SK-N-SH treated with all-trans-retinoic acid at 6 μM for 48 hours (cell line): ENCODE results near the gene KCNA10.

ENCODE experiments used
- ATAC-seq: fragments of 200-7000 bp; cut with Tn5 transposase; 3 replicates; pipeline ENCODE4 v1.9.1; 2020; ENCODE audit warnings: mild to moderate bottlenecking, moderate library complexity
- ARNTL ChIP-seq: fragments of 450-650 bp; formaldehyde crosslinking; IDR thresholded peaks from 2 replicates; pipeline ENCODE4 v1.5.0; 2020; ENCODE audit warnings: low read depth, mild to moderate bottlenecking, moderate library complexity, borderline replicate concordance
- BACH2 ChIP-seq: fragments of 250-450 bp; sonication (Bioruptor Pico); IDR thresholded peaks from 2 replicates; pipeline ENCODE4 v1.9.0; 2021; ENCODE audit warnings: mild to moderate bottlenecking, borderline replicate concordance
- CREB5 ChIP-seq: fragments of 250-450 bp; sonication (Bioruptor Pico); IDR thresholded peaks from 2 replicates; pipeline ENCODE4 v1.5.1; 2020; ENCODE audit warnings: low read depth, mild to moderate bottlenecking, moderate library complexity
- CSDC2 ChIP-seq: fragments of 250-450 bp; sonication (Bioruptor Pico); IDR thresholded peaks from 2 replicates; pipeline ENCODE4 v1.5.0; 2020; ENCODE audit warnings: mild to moderate bottlenecking, moderate library complexity
- CSRNP3 ChIP-seq: fragments of 250-450 bp; sonication (Bioruptor Pico); IDR thresholded peaks from 2 replicates; pipeline ENCODE4 v1.5.1; 2021; ENCODE audit warnings: mild to moderate bottlenecking, moderate library complexity
- ESRRG ChIP-seq: fragments of 250-450 bp; sonication (Bioruptor Pico); IDR thresholded peaks from 2 replicates; pipeline ENCODE4 v1.6.1; 2021; ENCODE audit warnings: mild to moderate bottlenecking
- GLIS3 ChIP-seq: fragments of 250-450 bp; sonication (Bioruptor Pico); IDR thresholded peaks from 2 replicates; pipeline ENCODE4 v1.5.0; 2020; ENCODE audit warnings: mild to moderate bottlenecking, moderate library complexity
- OSR1 ChIP-seq: fragments of 250-450 bp; sonication (Bioruptor Pico); IDR thresholded peaks from 2 replicates; pipeline ENCODE4 v1.8.0; 2022; ENCODE audit warnings: moderate library complexity, mild to moderate bottlenecking, inconsistent platforms
- PATZ1 ChIP-seq: fragments of 250-450 bp; sonication (Bioruptor Pico); IDR thresholded peaks from 2 replicates; pipeline ENCODE4 v1.8.0; 2020; ENCODE audit warnings: mild to moderate bottlenecking, moderate library complexity, borderline replicate concordance
- POU6F1 ChIP-seq: fragments of 250-450 bp; sonication (Bioruptor Pico); IDR thresholded peaks from 2 replicates; pipeline ENCODE4 v1.8.0; 2021; ENCODE audit warnings: low read depth, mild to moderate bottlenecking, moderate library complexity, borderline replicate concordance
- SNAI2 ChIP-seq: fragments of 250-450 bp; sonication (Bioruptor Pico); IDR thresholded peaks from 2 replicates; pipeline ENCODE4 v1.5.0; 2020; ENCODE audit warnings: mild to moderate bottlenecking, moderate library complexity
- TCF4 ChIP-seq: fragments of 250-450 bp; sonication (Bioruptor Pico); IDR thresholded peaks from 2 replicates; pipeline ENCODE4 v1.8.0; 2021; ENCODE audit warnings: mild to moderate bottlenecking, moderate library complexity, borderline replicate concordance
- TOX ChIP-seq: fragments of 250-450 bp; sonication (Bioruptor Pico); IDR thresholded peaks from 2 replicates; pipeline ENCODE4 v1.8.0; 2021; ENCODE audit warnings: mild to moderate bottlenecking, moderate library complexity, borderline replicate concordance
- TSHZ2 ChIP-seq: fragments of 250-450 bp; sonication (Bioruptor Pico); IDR thresholded peaks from 2 replicates; pipeline ENCODE4 v1.5.0; 2020; ENCODE audit warnings: mild to moderate bottlenecking, moderate library complexity
- ZFP3 ChIP-seq: fragments of 250-450 bp; sonication (Bioruptor Pico); IDR thresholded peaks from 2 replicates; pipeline ENCODE4 v1.5.0; 2020; ENCODE audit warnings: mild to moderate bottlenecking, moderate library complexity
- ZFP30 ChIP-seq: fragments of 450-650 bp; formaldehyde crosslinking; IDR thresholded peaks from 2 replicates; pipeline ENCODE4 v1.5.0; 2022; ENCODE audit warnings: mild to moderate bottlenecking, moderate library complexity
- ZNF565 ChIP-seq: fragments of 450-650 bp; formaldehyde crosslinking; conservative IDR thresholded peaks from 2 replicates; pipeline ENCODE4 v1.5.0; 2020; ENCODE audit warnings: low read depth, mild to moderate bottlenecking, moderate library complexity
- ZNF70 ChIP-seq: fragments of 450-650 bp; formaldehyde crosslinking; IDR thresholded peaks from 2 replicates; pipeline ENCODE4 v1.5.0; 2020; ENCODE audit warnings: mild to moderate bottlenecking, moderate library complexity

KCNA10 gene

GRCh38 chr1:110555807-110556470 is 37.0 kb upstream of the KCNA10 start:
- no peak for TF ChIP-seq TSHZ2 (CRISPR knock-in tag)
- TF ChIP-seq OSR1 (CRISPR knock-in tag) = no peak
- TF ChIP-seq CSDC2 = no peak
- no peak for TF ChIP-seq ZFP30
- TF ChIP-seq ARNTL (CRISPR knock-in tag) = no peak
- TF ChIP-seq POU6F1 = no peak
- TF ChIP-seq CREB5 (CRISPR knock-in tag) = no peak
- TF ChIP-seq ESRRG = no peak
- TF ChIP-seq TOX (CRISPR knock-in tag) = no peak
- no peak for TF ChIP-seq TCF4 (CRISPR knock-in tag)
- TF ChIP-seq ZFP3 (CRISPR knock-in tag) = no peak
- TF ChIP-seq PATZ1 = no peak
- no peak for TF ChIP-seq CSRNP3
- no peak for TF ChIP-seq ZNF565
- ATAC-seq = peak; percentile 58

GRCh38 chr1:110554871-110555801 is 36.2 kb upstream of the KCNA10 start:
- ATAC-seq = peak; percentile 94
- TF ChIP-seq ZFP3 (CRISPR knock-in tag) (no peak), SNAI2 (CRISPR knock-in tag) (no peak), GLIS3 (CRISPR knock-in tag) (no peak), POU6F1 (no peak), ZFP30 (no peak), BACH2 (CRISPR knock-in tag) (no peak)

GRCh38 chr1:110551278-110551809 is 32.4 kb upstream of the KCNA10 start:
- ATAC-seq = no peak
- TF ChIP-seq BACH2 (CRISPR knock-in tag) (no peak), ZFP30 (no peak), ZNF70 (CRISPR knock-in tag) (no peak)
